OCI-LY1 (cell line): ENCODE data around the gene EPHB2.

Experiments
- EZH2 ChIP-seq: fragments of 200-600 bp; sonication (generic), shearing (Covaris generic); IDR thresholded peaks from 2 replicates; pipeline ENCODE4 v1.8.0; 2017; ENCODE audit warnings: borderline replicate concordance, mixed run types, mild to moderate bottlenecking, antibody characterized with exemption, low read length, moderate library complexity, mixed read lengths
- TF ChIP-seq, protein P1 (sequence below): fragments of 200-600 bp; sonication (generic), shearing (Covaris generic); IDR thresholded peaks from 2 replicates; pipeline ENCODE4 v1.5.1; 2017; ENCODE audit warnings: mild to moderate bottlenecking, antibody characterized with exemption, low read length, moderate library complexity, mixed read lengths

DNA sequence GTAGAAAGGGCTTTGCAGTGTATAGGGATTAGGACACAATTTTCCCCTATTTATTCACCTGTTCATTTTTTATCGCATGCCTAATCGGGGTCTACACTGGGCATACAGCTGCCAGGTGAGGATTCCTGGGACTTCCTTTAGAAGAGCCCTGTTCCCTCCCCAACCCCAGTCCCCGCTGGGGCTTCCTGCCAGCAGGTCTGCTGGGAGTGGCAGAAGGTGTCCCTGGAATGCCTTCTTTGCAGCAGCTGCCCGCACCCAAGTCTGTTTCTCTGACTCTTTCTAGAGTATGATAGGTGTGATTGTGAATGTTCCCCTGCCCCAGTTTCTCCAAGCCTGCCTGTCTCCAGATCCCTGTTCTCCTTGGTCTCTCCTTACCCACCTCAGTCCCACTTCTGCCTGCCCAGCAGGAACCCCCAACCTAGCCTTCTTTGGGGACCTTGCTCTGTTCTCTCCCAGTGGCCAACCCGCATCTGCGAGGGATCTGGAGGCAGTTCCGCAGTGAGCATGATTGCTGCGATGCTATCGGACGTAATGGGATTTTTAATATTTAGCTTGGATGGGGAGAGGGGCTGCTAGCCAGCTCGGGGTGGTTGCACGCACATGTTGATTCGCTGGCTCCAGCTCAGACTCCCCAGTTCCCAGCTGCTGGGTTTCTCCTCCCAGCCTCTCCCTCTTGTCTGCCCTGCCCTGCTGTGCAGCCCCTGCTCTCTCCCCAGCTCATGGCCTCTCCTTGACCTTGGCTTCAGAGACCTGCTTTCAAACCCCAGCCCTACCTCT, 79.8 kb downstream of the EPHB2 start:
- TF ChIP-seq, protein P1, sequence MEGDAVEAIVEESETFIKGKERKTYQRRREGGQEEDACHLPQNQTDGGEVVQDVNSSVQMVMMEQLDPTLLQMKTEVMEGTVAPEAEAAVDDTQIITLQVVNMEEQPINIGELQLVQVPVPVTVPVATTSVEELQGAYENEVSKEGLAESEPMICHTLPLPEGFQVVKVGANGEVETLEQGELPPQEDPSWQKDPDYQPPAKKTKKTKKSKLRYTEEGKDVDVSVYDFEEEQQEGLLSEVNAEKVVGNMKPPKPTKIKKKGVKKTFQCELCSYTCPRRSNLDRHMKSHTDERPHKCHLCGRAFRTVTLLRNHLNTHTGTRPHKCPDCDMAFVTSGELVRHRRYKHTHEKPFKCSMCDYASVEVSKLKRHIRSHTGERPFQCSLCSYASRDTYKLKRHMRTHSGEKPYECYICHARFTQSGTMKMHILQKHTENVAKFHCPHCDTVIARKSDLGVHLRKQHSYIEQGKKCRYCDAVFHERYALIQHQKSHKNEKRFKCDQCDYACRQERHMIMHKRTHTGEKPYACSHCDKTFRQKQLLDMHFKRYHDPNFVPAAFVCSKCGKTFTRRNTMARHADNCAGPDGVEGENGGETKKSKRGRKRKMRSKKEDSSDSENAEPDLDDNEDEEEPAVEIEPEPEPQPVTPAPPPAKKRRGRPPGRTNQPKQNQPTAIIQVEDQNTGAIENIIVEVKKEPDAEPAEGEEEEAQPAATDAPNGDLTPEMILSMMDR = no peak
- no peak for TF ChIP-seq EZH2
